ENCODE results near the gene NPTXR. TPM values are rescaled to one million over a fixed set of nuclear protein-coding genes. Genes with fewer than 3 reads are reported as not detected.

Gene NPTXR
- total and polyA plus RNA-seq, 2 of the 4 experiments (the other 2 are of a cell fraction), result 0.36 to 2.2 TPM

- POLR2A ChIA-PET (ENCODE audit: unreplicated experiment), result no interaction called here
- no peak overlapping the region for H3K56ac ChIP-seq (ENCODE audit: extremely low read depth, insufficient read depth, low read length)
- no peak overlapping the region for H3K4ac ChIP-seq (ENCODE audit: low read depth, low read length)
- no peak overlapping the region for H2BK20ac ChIP-seq (ENCODE audit: low read depth, low read length)
- H3K27me3 ChIP-seq (ENCODE audit: control insufficient read depth, insufficient read depth, low read length), result peaks cover 10% of the 10 kb centered on the region
- no peaks in the 10 kb centered on the region for H3K36me3 ChIP-seq (ENCODE audit: control insufficient read depth, insufficient read depth, low read length)
- H2BK5ac ChIP-seq (ENCODE audit: low read depth, low read length, poor library complexity, severe bottlenecking), result no peak overlapping the region
- no peak overlapping the region for H3K23ac ChIP-seq (ENCODE audit: low read depth, low read length)
- no TSS peak for BruUV-seq (replicated peaks)
- dilution Hi-C loops (cut with HindIII; ENCODE audit: low sequenced_read_pairs, unreplicated experiment) (no loop called here), in situ Hi-C loops (cut with MboI; ENCODE audit: low sequenced_read_pairs) (no loop called here), intact Hi-C loops (cut with micrococcal nuclease) (no loop called here)
- no peak overlapping the region for H3K14ac ChIP-seq (replicated peaks; ENCODE audit: low read depth, low read length)
- H4K5ac ChIP-seq (ENCODE audit: low read depth, low read length), result no peak overlapping the region
- no peak overlapping the region for H3K27ac ChIP-seq (ENCODE audit: insufficient read depth, low read length)
- H2BK15ac ChIP-seq (ENCODE audit: low read depth, low read length), result no peak overlapping the region
- no peak overlapping the region for H2AK5ac ChIP-seq (ENCODE audit: low read depth, low read length)
- ATAC-seq (ENCODE audit: low read depth) (no peak), DNase-seq (no peak)
- TF ChIP-seq CHD1 (IDR thresholded peaks at IDR 0.05; ENCODE audit: low read depth, low read length) (no peak), ELK1 (IDR thresholded peaks at IDR 0.05; ENCODE audit: borderline replicate concordance, low read depth, low read length) (no peak), RAD21 (IDR thresholded peaks at IDR 0.05; ENCODE audit: low read length) (no peak), NFE2L2 (IDR thresholded peaks at IDR 0.05; ENCODE audit: low read depth, low read length) (no peak), USF2 (IDR thresholded peaks at IDR 0.05; ENCODE audit: low read depth, low read length) (no peak), CTCF (conservative IDR thresholded peaks at IDR 0.05; ENCODE audit: low read depth, low read length) (no peak), RFX5 (IDR thresholded peaks at IDR 0.05; ENCODE audit: low read depth, low read length) (no peak), MXI1 (IDR thresholded peaks at IDR 0.05; ENCODE audit: borderline replicate concordance, low read depth, low read length) (no peak), FOS (IDR thresholded peaks at IDR 0.05; ENCODE audit: low read depth, low read length) (no peak), POLR2A (IDR thresholded peaks at IDR 0.05; ENCODE audit: low read depth, low read length) (no peak), MAZ (IDR thresholded peaks at IDR 0.05; ENCODE audit: borderline replicate concordance, low read depth, low read length) (no peak), CEBPB (IDR thresholded peaks at IDR 0.05; ENCODE audit: low read depth, low read length) (no peak), MAFK (IDR thresholded peaks at IDR 0.05; ENCODE audit: low read depth, low read length) (no peak), RCOR1 (IDR thresholded peaks at IDR 0.05; ENCODE audit: insufficient replicate concordance, low read length) (no peak)
- no peak overlapping the region for H2AK9ac ChIP-seq (replicated peaks; ENCODE audit: low read depth, low read length, poor library complexity)
- H3K9me3 ChIP-seq (ENCODE audit: control insufficient read depth, insufficient read depth, low read length), result no peaks in the 10 kb centered on the region
- H4K8ac ChIP-seq (ENCODE audit: low read depth in 2 of 2, low read length in 2 of 2), result no peak overlapping the region
- H3K18ac ChIP-seq (ENCODE audit: low read depth, low read length), result no peak overlapping the region
- no peaks in the 10 kb centered on the region; the same call in 1 of the 2 replicates for H4K20me1 ChIP-seq (ENCODE audit: insufficient read depth, low read length)
- H4K91ac ChIP-seq (ENCODE audit: insufficient read depth, low read depth, low read length), result no peak overlapping the region
- no peaks in the 10 kb centered on the region for H3K9me1 ChIP-seq (ENCODE audit: insufficient read depth, low read length)
- no peak overlapping the region for H2AFZ ChIP-seq (replicated peaks; ENCODE audit: low read length, poor library complexity)
- WGBS, 2 experiments (ENCODE audit: extremely low coverage in 2 of 2, insufficient read length in 1 of 2), result no CpG with 5 or more reads among the region's 6 CpGs
- no peak overlapping the region for H3K9ac ChIP-seq (ENCODE audit: low read depth, low read length)
- no peak overlapping the region for H3K4me3 ChIP-seq (ENCODE audit: insufficient read depth, low read depth, low read length)
- no peaks in the 10 kb centered on the region for H3K79me1 ChIP-seq (ENCODE audit: low read depth in 1 of 2, low read length in 2 of 2)
- H3K4me2 ChIP-seq (ENCODE audit: low read depth, low read length), result no peak overlapping the region
- H2BK120ac ChIP-seq (ENCODE audit: low read depth, low read length), result no peak overlapping the region
- CTCF ChIA-PET, result no interaction called here
- peaks cover 2% of the 10 kb centered on the region; the same call in 1 of the 2 replicates for H3K4me1 ChIP-seq (ENCODE audit: control insufficient read depth, insufficient read depth, low read length)
Observed at GRCh38 chr22:38837414-38837928, 6.4 kb downstream of the NPTXR start.

Data from IMR-90 (cell line).